Measurements from ENCODE around the gene ANXA6.

ANXA6 gene

GRCh38 chr5:151130922-151131891 lies 26.4 kb downstream of the ANXA6 start:
- DNase-seq (ENCODE audit: low read depth in 2 of 2, low spot score in 1 of 2): no peak

DNA sequence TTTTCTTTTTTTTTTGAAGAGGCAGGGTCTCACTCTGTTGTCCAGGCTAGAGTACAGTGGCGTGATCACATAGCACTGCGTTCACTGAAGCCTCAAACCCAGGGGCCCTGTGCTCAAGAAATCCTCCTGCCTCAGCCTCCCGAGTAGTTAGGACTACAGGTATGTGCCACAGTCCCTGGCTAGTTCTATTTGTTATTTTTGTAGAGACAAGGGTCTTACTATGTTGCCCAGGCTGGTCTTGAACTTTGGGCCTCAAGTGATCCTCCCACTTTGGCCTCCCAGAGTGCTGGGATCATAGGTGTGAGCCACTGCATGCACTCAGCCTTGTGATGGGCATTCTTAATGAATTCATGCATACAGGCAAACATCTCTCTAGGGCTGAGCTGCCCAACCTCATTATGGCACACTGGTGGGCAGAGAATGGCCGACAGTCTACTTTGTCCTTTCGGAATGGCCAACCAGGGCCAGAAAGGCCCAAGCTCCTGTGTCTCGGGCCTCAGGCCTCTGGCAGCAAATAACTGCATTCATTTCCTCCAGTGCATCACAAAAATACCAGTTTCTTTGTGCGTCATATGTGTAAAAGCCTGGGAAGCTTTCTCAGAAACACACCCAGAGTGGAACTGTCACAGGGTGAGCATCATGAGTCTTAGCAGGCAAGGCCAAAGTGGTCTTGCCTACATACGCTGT lies 27.2 kb downstream of the ANXA6 start:
- no peak for DNase-seq (ENCODE audit: low read depth in 2 of 2, low spot score in 1 of 2)

DNA sequence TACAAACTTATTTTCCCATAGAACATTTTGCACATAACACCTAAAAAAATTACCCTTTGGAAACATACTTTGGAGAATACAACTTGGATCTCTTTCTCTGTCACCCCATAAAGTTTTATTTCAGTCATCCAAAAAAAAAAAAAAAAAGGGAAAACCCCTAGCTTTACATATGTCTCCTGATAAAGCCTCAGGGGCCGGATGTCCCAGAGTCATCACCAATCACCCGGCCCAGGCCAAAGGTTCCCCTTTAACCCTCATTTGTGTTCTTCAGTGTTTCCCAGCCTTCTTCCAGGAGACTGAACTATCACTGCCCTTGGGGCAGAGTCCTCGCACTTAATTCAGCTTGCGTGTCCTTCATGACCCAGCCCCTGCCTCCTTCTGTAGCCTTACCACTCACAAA lies 28.8 kb downstream of the ANXA6 start:
- DNase-seq (ENCODE audit: low read depth in 2 of 2, low spot score in 1 of 2): no peak

DNA sequence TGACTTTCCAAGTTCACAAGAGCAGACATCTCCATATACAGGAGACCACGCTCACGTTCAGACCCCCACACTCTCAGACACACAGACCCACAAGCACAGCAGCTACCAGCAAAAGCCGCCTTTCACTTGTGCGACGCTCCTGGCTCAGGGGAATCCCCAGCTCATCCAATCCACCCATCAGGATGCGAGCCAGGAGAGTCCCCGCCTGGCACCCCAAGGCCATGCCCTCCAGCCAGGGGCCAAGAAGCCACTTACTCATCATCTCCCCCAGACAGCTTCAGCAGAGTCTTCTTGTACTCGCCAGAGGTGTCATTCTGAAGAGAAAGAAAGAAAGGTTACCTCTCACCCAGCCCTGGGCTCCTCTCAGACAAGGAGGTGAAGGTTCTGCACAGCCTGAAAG lies 29.7 kb downstream of the ANXA6 start:
- DNase-seq (ENCODE audit: low read depth in 2 of 2, low spot score in 1 of 2): no peak

GRCh38 chr5:151126199-151126645 lies 31.4 kb downstream of the ANXA6 start:
- DNase-seq (ENCODE audit: low read depth in 2 of 2, low spot score in 1 of 2): peak; percentile 40 to 51

- no peak for DNase-seq (ENCODE audit: low read depth in 2 of 2, low spot score in 1 of 2)
Observed at GRCh38 chr5:151125421-151125820, 32.2 kb downstream of the ANXA6 start.

- DNase-seq (ENCODE audit: low read depth in 2 of 2, low spot score in 1 of 2): no peak
Observed at GRCh38 chr5:151123897-151124751, 33.5 kb downstream of the ANXA6 start.

DNA sequence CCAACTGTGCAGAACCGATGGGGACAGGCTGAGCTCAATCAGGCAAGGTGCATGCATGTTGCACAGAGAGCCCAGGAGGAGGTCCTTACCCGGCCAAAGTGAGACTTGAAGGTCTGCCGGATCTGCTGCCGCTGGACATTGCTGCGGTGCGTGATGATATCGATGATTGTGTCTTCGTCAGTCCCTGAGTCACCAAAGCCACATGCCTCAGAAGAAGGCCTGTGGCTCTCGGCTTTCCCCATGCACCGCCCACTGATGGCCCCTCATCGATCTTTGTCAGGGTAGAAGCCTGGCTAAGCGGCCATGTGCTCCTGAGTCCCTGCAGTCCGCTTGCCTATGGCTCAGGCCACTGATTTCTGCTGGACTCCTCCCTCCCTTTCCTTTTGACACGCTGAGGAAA lies 34.8 kb downstream of the ANXA6 start:
- DNase-seq (ENCODE audit: low read depth in 2 of 2, low spot score in 1 of 2): no peak

DNA sequence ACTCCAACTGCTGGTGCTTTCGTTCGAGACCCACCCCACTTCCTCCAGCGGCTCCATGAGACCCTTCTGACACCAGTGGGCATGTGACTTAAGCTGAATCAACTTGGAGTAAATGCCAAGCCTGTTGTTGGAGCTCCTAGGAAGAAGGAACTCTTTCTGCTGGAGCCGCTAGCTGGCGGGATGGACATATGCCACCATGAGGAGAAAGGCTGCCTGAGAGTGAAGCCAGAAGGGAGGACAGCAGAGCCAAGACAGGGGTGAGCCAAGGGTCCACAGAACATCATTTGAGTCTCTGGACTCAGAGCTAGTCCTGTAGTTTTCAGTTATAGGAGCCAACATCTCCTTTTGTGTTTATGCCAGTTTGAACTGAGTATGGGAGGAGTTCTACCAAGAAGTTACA lies 35.9 kb downstream of the ANXA6 start:
- DNase-seq (ENCODE audit: low read depth in 2 of 2, low spot score in 1 of 2): no peak

- DNase-seq (ENCODE audit: low read depth in 2 of 2, low spot score in 1 of 2): no peak
Observed at GRCh38 chr5:151121095-151121494, 36.5 kb downstream of the ANXA6 start.

- DNase-seq (ENCODE audit: low read depth in 2 of 2, low spot score in 1 of 2): no peak
Observed at GRCh38 chr5:151118913-151119575, 38.5 kb downstream of the ANXA6 start.

DNA sequence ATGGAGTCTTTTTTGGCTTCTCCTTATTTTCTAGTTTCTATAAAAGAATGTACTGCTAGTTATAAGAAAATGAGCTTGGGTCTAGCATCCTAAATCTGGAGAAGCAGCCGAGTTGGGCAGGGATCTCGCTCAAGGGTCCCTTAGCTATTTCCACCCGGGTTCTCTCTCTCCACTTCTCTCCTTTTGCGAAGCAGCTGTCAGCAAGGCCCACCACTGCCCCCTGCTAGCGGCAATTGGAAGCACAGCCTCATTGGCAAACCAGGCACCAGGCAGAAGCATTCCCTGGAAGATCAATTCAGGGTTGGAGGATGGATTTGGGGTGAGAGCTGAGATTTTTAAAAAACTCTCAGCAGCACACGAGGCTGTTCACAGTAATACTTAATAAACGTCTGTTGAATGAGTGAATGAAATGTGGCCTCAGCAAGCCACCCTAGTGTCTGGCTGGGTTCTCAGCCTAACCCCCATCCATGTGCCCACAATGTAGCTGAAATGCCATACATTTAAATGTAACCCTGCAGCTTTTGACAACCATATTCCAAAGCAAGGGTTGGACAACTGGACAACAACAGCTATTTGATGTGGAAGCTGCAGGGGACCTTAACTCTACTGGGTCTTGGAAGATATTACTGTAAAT lies 42.2 kb downstream of the ANXA6 start:
- DNase-seq (ENCODE audit: low read depth in 2 of 2, low spot score in 1 of 2): peak; percentile 39 to 52

- DNase-seq (ENCODE audit: low read depth in 2 of 2, low spot score in 1 of 2): no peak
Observed at GRCh38 chr5:151113651-151114050, 43.9 kb downstream of the ANXA6 start.

DNA sequence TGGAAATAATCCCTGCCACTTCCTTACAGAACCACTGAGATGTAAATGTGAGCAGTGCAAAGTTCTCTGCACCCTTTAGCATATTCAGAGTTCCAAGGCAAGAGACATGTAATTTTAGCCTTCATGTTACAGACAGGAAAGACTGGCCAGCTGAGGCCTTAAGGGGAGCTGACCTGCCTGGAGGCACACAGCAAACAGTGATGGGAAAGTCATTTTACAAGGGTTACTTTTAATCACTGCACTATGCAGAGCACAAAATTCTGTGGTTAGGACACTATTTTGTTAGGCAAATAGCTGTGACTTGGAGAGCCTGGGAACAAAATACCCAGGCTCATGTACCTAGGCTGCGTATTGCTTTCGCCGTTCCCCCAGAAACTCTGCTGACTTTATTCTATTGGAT lies 46.6 kb downstream of the ANXA6 start:
- no peak for DNase-seq (ENCODE audit: low read depth in 2 of 2, low spot score in 1 of 2)

DNA sequence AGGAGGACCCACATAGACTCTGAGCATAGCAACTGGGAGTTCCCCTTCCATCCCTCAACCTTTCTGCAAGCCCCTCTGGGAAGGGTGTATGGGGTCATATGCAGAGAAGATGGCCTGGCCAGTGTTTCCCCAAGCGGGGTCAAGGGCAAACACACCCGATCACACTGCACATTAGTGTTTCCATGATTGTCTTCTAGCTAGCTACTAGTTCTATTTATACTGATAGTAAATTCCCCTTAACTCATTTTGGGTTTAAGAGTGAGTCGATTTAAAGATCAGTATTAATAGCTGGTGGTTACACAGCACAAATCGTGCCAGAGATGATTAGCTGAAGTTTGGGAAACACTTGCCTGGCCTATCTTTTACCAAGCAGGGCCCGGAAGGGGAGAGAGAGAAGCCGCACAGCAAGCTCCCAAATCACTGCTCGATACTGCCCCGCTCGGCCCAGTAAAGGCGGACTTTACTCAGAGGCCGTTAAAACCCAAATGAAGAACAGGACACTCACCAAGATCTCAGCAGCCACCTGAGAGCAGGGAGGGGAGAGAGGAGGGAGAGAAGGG lies 47.4 kb downstream of the ANXA6 start:
- DNase-seq (ENCODE audit: low read depth in 2 of 2, low spot score in 1 of 2): no peak

- no peak for DNase-seq (ENCODE audit: low read depth in 2 of 2, low spot score in 1 of 2)
Observed at GRCh38 chr5:151108566-151108965, 49.0 kb downstream of the ANXA6 start.

DNA sequence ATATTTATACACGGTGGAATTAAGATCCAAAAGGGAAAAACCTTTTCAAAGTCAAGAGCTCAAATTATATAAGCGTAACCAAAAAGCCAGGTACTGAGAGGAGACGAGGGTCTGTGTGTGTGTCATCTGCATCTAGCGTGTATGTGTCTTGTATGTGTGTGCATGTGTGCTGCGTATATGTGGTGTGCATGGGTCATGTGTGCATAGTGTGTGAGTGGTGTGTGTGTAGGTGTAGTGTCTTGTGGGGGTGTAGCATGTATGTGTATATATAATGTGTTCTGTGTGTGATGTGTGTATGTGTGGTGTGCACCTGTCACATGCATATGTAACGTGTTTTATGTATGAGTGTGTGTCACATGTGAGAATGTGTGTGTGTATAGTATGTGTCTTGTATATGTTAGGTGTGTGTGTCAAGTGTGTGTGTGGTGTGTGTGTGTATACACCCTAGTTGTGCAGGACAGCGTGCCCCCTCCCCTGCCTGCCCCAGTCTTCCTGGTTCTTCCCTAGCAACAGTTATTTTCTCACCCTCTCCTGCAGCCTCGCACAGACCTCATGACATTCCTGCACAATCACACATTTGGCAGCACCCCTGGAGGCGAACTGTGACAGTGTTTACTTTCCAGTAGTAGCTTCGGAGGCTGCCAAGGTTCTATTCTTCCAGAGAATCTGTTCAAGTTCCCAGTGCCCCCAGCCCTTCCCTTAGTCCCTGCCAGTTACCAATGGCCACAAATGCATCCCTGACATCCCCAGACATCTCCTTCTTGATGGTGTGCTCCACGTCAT lies 49.6 kb downstream of the ANXA6 start:
- no peak for DNase-seq (ENCODE audit: low read depth in 2 of 2, low spot score in 1 of 2)

GRCh38 chr5:151107084-151107483 lies 50.5 kb downstream of the ANXA6 start:
- DNase-seq (ENCODE audit: low read depth in 2 of 2, low spot score in 1 of 2): no peak

DNA sequence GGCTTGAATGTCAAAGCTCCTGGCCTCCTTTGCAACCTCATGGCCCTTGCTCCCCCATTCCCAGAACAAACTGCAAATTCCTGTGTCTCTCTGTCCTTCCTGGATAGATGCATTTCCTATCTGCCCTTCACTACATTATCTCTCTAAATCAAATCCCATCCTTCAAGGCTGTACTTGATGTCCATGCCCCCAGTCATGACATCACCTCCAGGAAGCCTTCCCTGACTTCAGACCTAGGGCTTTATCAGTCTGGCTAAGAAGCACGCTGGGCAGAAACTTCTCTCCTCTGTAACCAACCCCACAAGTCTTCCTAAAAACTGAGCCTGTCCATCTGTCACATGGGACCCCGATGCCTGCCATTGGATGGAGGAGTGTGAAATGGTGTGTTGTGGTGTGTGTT lies 51.1 kb downstream of the ANXA6 start:
- no peak for DNase-seq (ENCODE audit: low read depth in 2 of 2, low spot score in 1 of 2)

All from stimulated activated CD8-positive, alpha-beta memory T cell treated with anti-CD3 and anti-CD28 coated beads, Interleukin-4, amount 100 ng/mL, for 1 hour (primary cell).